Measurements from ENCODE around the gene ANKS1A.

Gene ANKS1A

GRCh38 chr6:34967461-34967860 is 78.4 kb downstream of the ANKS1A start:
- TF ChIP-seq EZH2phosphoT487 (IDR thresholded peaks at IDR 0.05; ENCODE audit: borderline replicate concordance, low read length) = no peak
- TF ChIP-seq, protein P1, sequence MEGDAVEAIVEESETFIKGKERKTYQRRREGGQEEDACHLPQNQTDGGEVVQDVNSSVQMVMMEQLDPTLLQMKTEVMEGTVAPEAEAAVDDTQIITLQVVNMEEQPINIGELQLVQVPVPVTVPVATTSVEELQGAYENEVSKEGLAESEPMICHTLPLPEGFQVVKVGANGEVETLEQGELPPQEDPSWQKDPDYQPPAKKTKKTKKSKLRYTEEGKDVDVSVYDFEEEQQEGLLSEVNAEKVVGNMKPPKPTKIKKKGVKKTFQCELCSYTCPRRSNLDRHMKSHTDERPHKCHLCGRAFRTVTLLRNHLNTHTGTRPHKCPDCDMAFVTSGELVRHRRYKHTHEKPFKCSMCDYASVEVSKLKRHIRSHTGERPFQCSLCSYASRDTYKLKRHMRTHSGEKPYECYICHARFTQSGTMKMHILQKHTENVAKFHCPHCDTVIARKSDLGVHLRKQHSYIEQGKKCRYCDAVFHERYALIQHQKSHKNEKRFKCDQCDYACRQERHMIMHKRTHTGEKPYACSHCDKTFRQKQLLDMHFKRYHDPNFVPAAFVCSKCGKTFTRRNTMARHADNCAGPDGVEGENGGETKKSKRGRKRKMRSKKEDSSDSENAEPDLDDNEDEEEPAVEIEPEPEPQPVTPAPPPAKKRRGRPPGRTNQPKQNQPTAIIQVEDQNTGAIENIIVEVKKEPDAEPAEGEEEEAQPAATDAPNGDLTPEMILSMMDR (IDR thresholded peaks at IDR 0.05; ENCODE audit: low read depth, low read length, poor library complexity, severe bottlenecking) = no peak
- H3K4me2 ChIP-seq (ENCODE audit: low read length) = no peak overlapping the region
- H3K27me3 ChIP-seq (ENCODE audit: control insufficient read depth, low read length) = no peaks in the 10 kb centered on the region
- H3K4me3 ChIP-seq (ENCODE audit: low read length) = no peak overlapping the region
- no peaks in the 10 kb centered on the region; the same call in 1 of the 2 replicates for H3K36me3 ChIP-seq (ENCODE audit: control insufficient read depth, low read length)
- no peaks in the 10 kb centered on the region for H3K79me2 ChIP-seq (ENCODE audit: control insufficient read depth, low read length)
- no peaks in the 10 kb centered on the region for H3F3A ChIP-seq (ENCODE audit: control insufficient read depth, insufficient read depth)
- peaks cover 6% of the 10 kb centered on the region for H4K20me1 ChIP-seq (ENCODE audit: control insufficient read depth, insufficient read depth, low read depth, low read length)
- no peaks in the 10 kb centered on the region for H3K4me1 ChIP-seq (ENCODE audit: control insufficient read depth, low read length)
- H3K27ac ChIP-seq (ENCODE audit: low read depth, low read length) = no peak overlapping the region
- H3K9me3 ChIP-seq (ENCODE audit: control insufficient read depth, insufficient read depth, low read length) = no peaks in the 10 kb centered on the region
- no peaks in the 10 kb centered on the region for H3K9me2 ChIP-seq (replicated peaks; ENCODE audit: control insufficient read depth, low read length)

DNA sequence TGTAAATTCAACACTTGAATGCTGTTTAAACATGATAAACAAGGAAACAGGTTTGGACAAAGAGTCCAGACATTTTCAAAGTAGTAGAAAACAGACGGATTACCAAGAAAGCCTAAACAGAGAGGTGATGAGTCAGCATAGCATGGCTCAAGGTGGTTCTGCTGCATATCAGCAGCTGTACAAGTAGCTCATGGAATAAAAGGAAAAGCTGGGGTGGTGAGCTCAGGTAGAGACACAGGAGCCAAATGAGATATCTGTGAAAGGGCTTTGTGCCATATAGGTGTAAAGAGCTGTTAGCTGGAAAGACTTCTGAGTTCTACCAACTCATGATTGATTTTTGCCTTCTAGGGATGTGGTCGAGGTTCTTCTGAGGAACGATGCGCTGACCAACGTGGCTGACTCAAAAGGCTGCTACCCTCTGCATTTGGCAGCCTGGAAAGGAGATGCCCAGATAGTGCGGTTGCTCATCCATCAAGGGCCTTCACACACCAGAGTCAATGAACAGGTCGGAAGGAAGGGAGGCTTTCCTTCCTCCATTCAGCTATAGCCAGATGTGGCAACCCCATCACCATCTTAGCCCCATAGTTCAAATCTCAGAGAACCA is 80.7 kb downstream of the ANKS1A start:
- no peaks in the 10 kb centered on the region; the same call in 1 of the 2 replicates for H3K36me3 ChIP-seq (ENCODE audit: control insufficient read depth, low read length)
- no peaks in the 10 kb centered on the region for H4K20me1 ChIP-seq (ENCODE audit: control insufficient read depth, insufficient read depth, low read depth, low read length)
- no peak overlapping the region for H3K4me3 ChIP-seq (ENCODE audit: low read length)
- no peak overlapping the region for H3K4me2 ChIP-seq (ENCODE audit: low read length)
- H3K9me2 ChIP-seq (replicated peaks; ENCODE audit: control insufficient read depth, low read length) = no peaks in the 10 kb centered on the region
- TF ChIP-seq, protein P1 (IDR thresholded peaks at IDR 0.05; ENCODE audit: low read depth, low read length, poor library complexity, severe bottlenecking) = no peak
- no peak for TF ChIP-seq EZH2phosphoT487 (IDR thresholded peaks at IDR 0.05; ENCODE audit: borderline replicate concordance, low read length)
- no peaks in the 10 kb centered on the region for H3K27me3 ChIP-seq (ENCODE audit: control insufficient read depth, low read length)
- no peaks in the 10 kb centered on the region for H3K79me2 ChIP-seq (ENCODE audit: control insufficient read depth, low read length)
- no peaks in the 10 kb centered on the region for H3F3A ChIP-seq (ENCODE audit: control insufficient read depth, insufficient read depth)
- H3K9me3 ChIP-seq (ENCODE audit: control insufficient read depth, insufficient read depth, low read length) = no peaks in the 10 kb centered on the region
- H3K4me1 ChIP-seq (ENCODE audit: control insufficient read depth, low read length) = no peaks in the 10 kb centered on the region
- H3K27ac ChIP-seq (ENCODE audit: low read depth, low read length) = no peak overlapping the region

GRCh38 chr6:34970488-34970887 is 81.4 kb downstream of the ANKS1A start:
- Histone ChIP-seq H3K27ac (ENCODE audit: low read depth, low read length) (no peak overlapping the region), H3K27me3 (ENCODE audit: control insufficient read depth, low read length) (no peaks in the 10 kb centered on the region), H3K4me1 (ENCODE audit: control insufficient read depth, low read length) (no peaks in the 10 kb centered on the region), H3K36me3 (ENCODE audit: control insufficient read depth, low read length) (no peaks in the 10 kb centered on the region; the same call in 1 of the 2 replicates), H3K9me2 (replicated peaks; ENCODE audit: control insufficient read depth, low read length) (no peaks in the 10 kb centered on the region), H4K20me1 (ENCODE audit: control insufficient read depth, insufficient read depth, low read depth, low read length) (no peaks in the 10 kb centered on the region), H3K79me2 (ENCODE audit: control insufficient read depth, low read length) (no peaks in the 10 kb centered on the region), H3K4me2 (ENCODE audit: low read length) (no peak overlapping the region), H3F3A (ENCODE audit: control insufficient read depth, insufficient read depth) (no peaks in the 10 kb centered on the region), H3K9me3 (ENCODE audit: control insufficient read depth, insufficient read depth, low read length) (no peaks in the 10 kb centered on the region), H3K4me3 (ENCODE audit: low read length) (no peak overlapping the region)
- no peak for TF ChIP-seq EZH2phosphoT487 (IDR thresholded peaks at IDR 0.05; ENCODE audit: borderline replicate concordance, low read length)
- TF ChIP-seq, protein P1 (IDR thresholded peaks at IDR 0.05; ENCODE audit: low read depth, low read length, poor library complexity, severe bottlenecking) = no peak
